Measurements from ENCODE around the gene GPN1. TPM values are rescaled to one million over a fixed set of nuclear protein-coding genes. Genes with fewer than 3 reads are reported as not detected.

Gene GPN1
- total and polyA plus RNA-seq, 2 of the 8 experiments (the other 6 are each of a cell fraction or from before 2014, with no cell fraction given) = 38.7 to 43.5 TPM

GRCh38 chr2:27689424-27689823 lies 60.6 kb downstream of the GPN1 start:
- H2BK15ac ChIP-seq (ENCODE audit: low read length) = no peak overlapping the region
- H3K36me3 ChIP-seq (ENCODE audit: control insufficient read depth in 2 of 4, insufficient read depth in 4 of 4, low read length in 3 of 4) = peaks cover 5 to 19% (median 12%) of the 10 kb centered on the region in 4 experiments
- H2BK20ac ChIP-seq (ENCODE audit: low read length) = no peak overlapping the region
- H2AK5ac ChIP-seq (ENCODE audit: low read depth, low read length) = no peak overlapping the region
- WGBS, 2 experiments (ENCODE audit: extremely low coverage in 1 of 2, insufficient coverage in 1 of 2, insufficient read length in 1 of 2, insufficient replicate concordance in 2 of 2, low coverage in 1 of 2, low lambda C conversion rate in 2 of 2, missing lambda C conversion rate in 1 of 2) = 87% methylated on average over 2 of the region's 2 CpGs; no CpG with 5 or more reads in 1 of the 2 experiments
- POLR2A ChIA-PET (ENCODE audit: partially characterized antibody) = no interaction called here
- no peak overlapping the region for H3K14ac ChIP-seq (ENCODE audit: insufficient read length)
- no peaks in the 10 kb centered on the region for H3K4me1 ChIP-seq (replicated peaks in 1 of 4; ENCODE audit: control insufficient read depth in 3 of 4, insufficient read depth in 4 of 4, low read length in 3 of 4)
- H3K56ac ChIP-seq (replicated peaks; ENCODE audit: insufficient read length, low read depth, low read length) = no peak overlapping the region
- H4K8ac ChIP-seq (ENCODE audit: extremely low read depth, insufficient read depth, low read length) = no peak overlapping the region
- no peaks in the 10 kb centered on the region for H3K9me3 ChIP-seq (ENCODE audit: insufficient read depth in 2 of 2, low read depth in 1 of 2, low read length in 1 of 2)
- H4K20me1 ChIP-seq (replicated peaks in 1 of 2; ENCODE audit: control insufficient read depth in 1 of 2, insufficient read depth in 2 of 2, low read length in 2 of 2) = peaks cover 0 to 2% of the 10 kb centered on the region in 2 experiments
- H3K4ac ChIP-seq (replicated peaks; ENCODE audit: insufficient read length, low read depth, low read length) = no peak overlapping the region
- H3K18ac ChIP-seq (ENCODE audit: extremely low read depth, low read length) = no peak overlapping the region
- no peak overlapping the region for H2BK5ac ChIP-seq (ENCODE audit: low read depth, low read length)
- no peaks in the 10 kb centered on the region for H3K79me1 ChIP-seq (ENCODE audit: low read depth, low read length)
- no peak overlapping the region for H3K23ac ChIP-seq (ENCODE audit: insufficient read length)
- H3K79me2 ChIP-seq (ENCODE audit: control insufficient read depth in 1 of 2, insufficient read depth in 2 of 2, low read length in 2 of 2) = no peaks in the 10 kb centered on the region
- H3K9ac ChIP-seq (replicated peaks in 1 of 4; ENCODE audit: extremely low read depth in 1 of 4, low read depth in 3 of 4, low read length in 3 of 4) = no peak overlapping the region
- H3K4me3 ChIP-seq (ENCODE audit: extremely low read depth in 1 of 4, insufficient read depth in 2 of 4, low read depth in 3 of 4, low read length in 4 of 4) = no peak overlapping the region
- H3K27me3 ChIP-seq (replicated peaks in 1 of 4; ENCODE audit: control insufficient read depth in 3 of 4, extremely low read depth in 1 of 4, insufficient read depth in 3 of 4, low read length in 3 of 4) = no peaks in the 10 kb centered on the region
- H4K5ac ChIP-seq (ENCODE audit: insufficient read length, low read depth, low read length) = no peak overlapping the region
- no peak overlapping the region for H3K4me2 ChIP-seq (ENCODE audit: insufficient read depth in 1 of 2, low read depth in 2 of 2, low read length in 2 of 2)
- H2AFZ ChIP-seq (ENCODE audit: low read length) = no peak overlapping the region
- no peak overlapping the region for H2BK12ac ChIP-seq (ENCODE audit: low read depth, low read length)
- no peak overlapping the region for H3K27ac ChIP-seq (ENCODE audit: low read depth, low read length)
- FAIRE-seq = no peak
- no peak for DNase-seq (ENCODE audit: low read depth in 1 of 2, low spot score in 2 of 2)
- TF ChIP-seq RBBP5 (IDR thresholded peaks at IDR 0.05; ENCODE audit: borderline replicate concordance, low read depth, low read length) = no peak
- TF ChIP-seq SIX5 (IDR thresholded peaks at IDR 0.05; ENCODE audit: low read depth, low read length) = no peak
- no peak for TF ChIP-seq RAD21 (IDR thresholded peaks at IDR 0.05 in 1 of 2, conservative IDR thresholded peaks at IDR 0.05 in 1 of 2; ENCODE audit: low read depth in 2 of 2, low read length in 2 of 2)
- TF ChIP-seq MAFK (IDR thresholded peaks at IDR 0.05; ENCODE audit: low read depth, low read length) = no peak
- no peak for TF ChIP-seq JUND (IDR thresholded peaks at IDR 0.05; ENCODE audit: low read length)
- CTCF ChIA-PET (ENCODE audit: partially characterized antibody) = interaction anchor here (1.6 to 1.7 kb wide), 2 partner anchors 8 to 15 kb away, joined by 6 read pairs; no protein-coding TSS in a partner anchor
- H4K91ac ChIP-seq (replicated peaks; ENCODE audit: insufficient read length, low read length) = no peak overlapping the region
- H3K23me2 ChIP-seq (ENCODE audit: low read depth, low read length) = no peaks in the 10 kb centered on the region
- no peak overlapping the region for H2BK120ac ChIP-seq (replicated peaks; ENCODE audit: low read depth, low read length)
